Measurements from ENCODE around the gene OR1J2. TPM values are rescaled to one million over a fixed set of nuclear protein-coding genes. Genes with fewer than 3 reads are reported as not detected.
"Not testable (repeated sequence)": the region's sequence is repeated elsewhere in the genome, so short reads cannot be mapped to it uniquely, and the experiment has no call there.

OR1J2 gene
- total RNA-seq, 2 experiments from 2014 or later = not detected

DNA sequence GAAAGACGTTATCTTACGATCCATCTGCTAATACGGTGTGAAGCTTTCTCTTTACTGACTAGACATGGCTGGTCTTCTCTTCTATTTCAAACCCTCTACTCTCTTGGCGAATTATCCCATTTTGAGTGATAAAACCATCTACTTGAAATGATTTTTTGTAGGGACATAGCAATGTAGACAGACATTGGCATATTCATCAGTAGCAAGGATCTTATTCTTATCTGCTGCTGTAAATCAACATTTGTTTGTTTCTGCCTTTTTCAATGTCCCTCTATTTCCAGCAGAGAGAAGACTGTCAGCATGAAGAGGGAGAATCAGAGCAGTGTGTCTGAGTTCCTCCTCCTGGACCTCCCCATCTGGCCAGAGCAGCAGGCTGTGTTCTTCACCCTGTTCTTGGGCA is 8.2 kb downstream of the OR1J2 start, which contains the start of gene OR1J4:
Gene OR1J4, plus strand, starts transcription at position 301 of the 400 bp plus-strand sequence. Its CDS starts 0 bp downstream, at position 301.
- DNase-seq = no peak
- Mint-ChIP-seq H3K4me1 (no peaks in the 10 kb centered on the region), H3K27ac (no peak within 1 kb of the TSS), H3K4me3 (no peak within 1 kb of the TSS), H3K36me3 (ENCODE audit: low read depth) (no peaks in the 10 kb centered on the region), H3K9me3 (no peaks in the 10 kb centered on the region), H3K27me3 (peaks cover 4% of the 10 kb centered on the region)
- POLR2A ChIA-PET = no interaction called here
- CTCF ChIA-PET = interaction anchor here (1.0 kb wide), 1 partner anchor 15 kb away, joined by 3 read pairs; no protein-coding TSS in a partner anchor

DNA sequence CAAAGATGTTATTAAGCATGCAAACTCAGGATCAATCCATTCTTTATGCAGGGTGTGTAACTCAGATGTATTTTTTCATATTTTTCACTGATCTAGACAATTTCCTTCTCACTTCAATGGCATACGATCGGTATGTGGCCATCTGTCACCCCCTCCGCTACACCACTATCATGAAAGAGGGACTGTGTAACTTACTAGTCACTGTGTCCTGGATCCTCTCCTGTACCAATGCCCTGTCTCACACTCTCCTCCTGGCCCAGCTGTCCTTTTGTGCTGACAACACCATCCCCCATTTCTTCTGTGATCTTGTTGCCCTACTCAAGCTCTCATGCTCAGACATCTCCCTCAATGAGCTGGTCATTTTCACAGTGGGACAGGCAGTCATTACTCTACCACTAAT is 8.8 kb downstream of the OR1J2 start:
- no peak for DNase-seq
- no peaks in the 10 kb centered on the region for H3K36me3 Mint-ChIP-seq (ENCODE audit: low read depth)
- H3K9me3 Mint-ChIP-seq = no peaks in the 10 kb centered on the region
- H3K4me1 Mint-ChIP-seq = no peaks in the 10 kb centered on the region
- H3K27ac Mint-ChIP-seq = no peak overlapping the region
- no peak overlapping the region for H3K4me3 Mint-ChIP-seq
- CTCF ChIA-PET = no interaction called here
- POLR2A ChIA-PET = no interaction called here
- peaks cover 2% of the 10 kb centered on the region for H3K27me3 Mint-ChIP-seq

DNA sequence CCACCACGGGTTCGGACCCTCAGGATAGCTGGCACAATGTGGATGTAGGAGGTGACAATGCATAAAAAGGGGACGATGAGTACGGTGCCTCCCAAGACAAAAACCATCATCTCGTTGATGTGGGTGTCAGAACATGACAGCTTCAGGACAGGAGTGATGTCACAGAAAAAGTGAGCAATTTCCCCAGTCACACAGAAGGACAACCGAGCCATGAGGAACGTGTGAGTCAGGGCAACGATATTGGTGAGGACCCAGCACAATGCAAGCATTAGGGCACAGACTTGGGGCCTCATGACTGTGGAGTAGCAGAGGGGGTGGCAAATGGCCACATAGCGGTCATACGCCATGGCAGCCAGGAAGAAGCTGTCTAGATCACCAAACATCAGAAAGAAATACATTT is 16.0 kb downstream of the OR1J2 start:
- Mint-ChIP-seq H3K4me3 (no peak overlapping the region), H3K27me3 (peaks cover 11% of the 10 kb centered on the region), H3K36me3 (ENCODE audit: low read depth) (no peaks in the 10 kb centered on the region), H3K4me1 (no peaks in the 10 kb centered on the region), H3K27ac (no peak overlapping the region), H3K9me3 (no peaks in the 10 kb centered on the region)
- DNase-seq = no peak
- CTCF ChIA-PET = no interaction called here
- POLR2A ChIA-PET = no interaction called here

DNA sequence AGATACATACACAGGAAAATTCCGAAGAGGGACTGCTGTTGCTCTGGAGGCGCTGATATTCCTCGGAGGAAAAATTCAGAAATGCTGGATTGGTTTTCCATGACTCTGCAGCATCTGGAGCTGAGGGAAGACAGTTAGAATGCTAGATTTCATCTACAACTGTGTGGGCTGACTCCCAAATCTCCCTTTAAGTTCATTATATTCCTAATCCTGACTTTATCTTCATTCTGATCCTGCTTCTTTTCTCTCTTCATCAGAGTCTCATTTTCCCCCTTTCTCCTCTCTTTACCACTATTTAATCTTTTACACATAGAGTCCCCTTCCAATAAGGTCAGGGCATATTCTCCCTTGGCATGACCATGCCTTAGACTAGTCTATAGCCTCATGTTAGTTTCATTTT is 16.6 kb downstream of the OR1J2 start, which contains the start of gene OR1N1:
Gene OR1N1, minus strand, starts transcription at position 101 of the 400 bp plus-strand sequence. Its CDS starts 0 bp downstream, at position 101.
- no peak within 1 kb of the TSS for H3K4me3 Mint-ChIP-seq
- no peaks in the 10 kb centered on the region for H3K36me3 Mint-ChIP-seq (ENCODE audit: low read depth)
- H3K27me3 Mint-ChIP-seq = peaks cover 11% of the 10 kb centered on the region
- POLR2A ChIA-PET = no interaction called here
- no peak for DNase-seq
- H3K4me1 Mint-ChIP-seq = no peaks in the 10 kb centered on the region
- no peaks in the 10 kb centered on the region for H3K9me3 Mint-ChIP-seq
- CTCF ChIA-PET = no interaction called here
- no peak within 1 kb of the TSS for H3K27ac Mint-ChIP-seq

DNA sequence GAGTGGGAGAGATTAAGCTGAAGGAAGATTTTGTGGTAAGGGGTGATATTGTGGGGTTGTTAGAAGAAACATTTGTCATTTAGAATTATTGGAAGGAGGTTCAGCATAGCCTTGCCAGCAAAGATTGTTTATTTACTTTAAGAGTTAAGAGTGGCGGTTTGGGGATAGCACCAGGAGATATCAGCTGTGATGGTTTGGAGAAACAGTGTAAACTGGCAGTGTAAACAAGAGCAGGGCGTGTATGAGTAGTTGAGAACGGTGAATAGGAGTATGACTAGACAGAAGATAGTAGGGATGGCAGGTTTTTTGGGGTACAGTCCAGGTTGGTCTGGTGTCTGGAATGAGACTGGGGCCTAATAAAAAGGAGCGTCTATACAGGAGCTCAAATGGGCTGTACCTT is 20.6 kb downstream of the OR1J2 start:
- CTCF ChIA-PET, H3K9me3 Mint-ChIP-seq: not testable (repeated sequence)

DNA sequence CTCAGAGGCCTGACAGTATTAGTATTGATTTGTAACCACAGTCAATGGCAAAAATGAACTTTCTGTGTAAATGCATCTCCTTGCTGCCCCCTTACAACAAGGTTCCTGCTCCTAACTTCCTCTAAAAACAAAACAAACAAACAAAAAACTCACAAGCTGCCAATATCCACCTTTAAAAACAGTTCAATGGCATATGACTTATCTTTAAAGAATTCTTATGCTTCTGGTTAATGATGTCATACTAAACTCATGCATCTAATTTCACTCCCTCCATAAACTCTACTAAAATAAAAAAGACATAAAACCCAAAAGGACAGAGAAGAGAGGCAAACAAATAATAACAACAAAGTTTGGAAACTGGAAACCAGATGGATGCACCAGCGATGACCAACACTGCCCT is 25.5 kb downstream of the OR1J2 start:
- no peaks in the 10 kb centered on the region for H3K9me3 Mint-ChIP-seq
- no peaks in the 10 kb centered on the region for H3K36me3 Mint-ChIP-seq (ENCODE audit: low read depth)
- ChIA-PET CTCF (no interaction called here), POLR2A (no interaction called here)
- H3K27me3 Mint-ChIP-seq = no peaks in the 10 kb centered on the region
- H3K4me3 Mint-ChIP-seq = no peak overlapping the region
- DNase-seq = no peak
- no peaks in the 10 kb centered on the region for H3K4me1 Mint-ChIP-seq
- H3K27ac Mint-ChIP-seq = no peak overlapping the region

More for the DNA sequence above, 20.6 kb downstream of the OR1J2 start:
- H3K4me1 Mint-ChIP-seq; DNase-seq; POLR2A ChIA-PET; H3K36me3 Mint-ChIP-seq (ENCODE audit: low read depth); H3K4me3 Mint-ChIP-seq; H3K27ac Mint-ChIP-seq: not testable (repeated sequence)
- peaks cover 11% of the 10 kb centered on the region for H3K27me3 Mint-ChIP-seq

DNA sequence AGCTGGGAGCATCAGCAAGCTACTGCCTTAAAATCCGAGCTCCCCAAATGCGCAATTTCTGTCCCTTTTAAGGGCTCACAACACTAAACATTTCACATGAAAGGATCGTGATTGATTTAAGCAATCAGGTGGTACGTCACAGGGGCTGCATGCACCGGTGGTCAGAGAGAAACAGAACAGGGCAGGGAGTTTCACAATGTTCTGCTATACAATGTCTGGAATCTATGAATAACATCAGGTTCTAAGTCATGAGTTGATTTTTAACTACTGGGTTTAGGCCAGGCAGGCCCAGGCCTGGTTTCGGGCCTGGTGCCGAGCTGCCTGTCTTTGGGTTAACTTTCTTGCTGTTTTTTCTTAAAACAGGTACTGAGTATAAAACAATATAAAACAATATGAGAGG is 26.5 kb downstream of the OR1J2 start:
- H3K27me3 Mint-ChIP-seq; POLR2A ChIA-PET; DNase-seq; H3K4me1 Mint-ChIP-seq; H3K27ac Mint-ChIP-seq; H3K36me3 Mint-ChIP-seq (ENCODE audit: low read depth); H3K9me3 Mint-ChIP-seq; CTCF ChIA-PET; H3K4me3 Mint-ChIP-seq: not testable (repeated sequence)

DNA sequence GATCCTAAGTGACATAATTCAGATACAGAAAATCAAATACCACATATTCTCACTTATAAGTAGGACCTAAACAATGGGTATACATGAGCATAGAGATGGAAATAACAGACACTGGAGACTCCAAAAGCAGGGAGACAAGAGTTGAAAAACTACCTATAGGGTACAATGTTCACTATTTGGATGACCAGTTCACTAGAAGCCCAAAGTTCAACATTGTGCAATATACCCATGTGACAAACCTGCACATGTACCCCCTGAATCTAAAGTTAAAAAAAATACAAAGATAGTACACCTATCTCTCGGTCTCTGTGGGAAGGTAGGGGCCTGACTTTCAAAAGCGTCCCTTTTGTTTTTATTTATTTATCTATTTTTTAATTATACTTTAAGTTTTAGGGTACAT is 28.2 kb downstream of the OR1J2 start:
- CTCF ChIA-PET = no interaction called here
- peaks cover 5% of the 10 kb centered on the region for H3K27me3 Mint-ChIP-seq
- POLR2A ChIA-PET = no interaction called here

DNA sequence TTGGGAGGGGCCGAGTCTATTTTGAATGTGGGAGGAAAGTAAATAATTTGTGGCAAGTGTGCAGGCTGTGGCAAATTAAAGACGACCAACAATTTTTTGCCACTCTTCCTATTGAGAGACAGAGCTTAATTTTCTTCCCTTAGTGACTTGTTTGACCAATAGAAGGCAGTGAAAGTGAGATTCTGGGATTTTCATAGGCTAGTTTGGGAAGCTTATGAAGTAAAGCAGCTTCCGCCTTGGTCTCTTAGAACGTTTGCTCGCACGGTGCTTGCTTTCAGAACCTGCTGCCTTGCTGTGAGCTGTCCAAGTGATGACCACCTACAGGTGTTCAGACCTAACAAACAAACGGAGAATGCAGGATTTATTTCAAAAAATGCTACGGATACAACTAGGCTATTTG is 35.6 kb downstream of the OR1J2 start:
- no peaks in the 10 kb centered on the region for H3K4me1 Mint-ChIP-seq
- POLR2A ChIA-PET = no interaction called here
- CTCF ChIA-PET = no interaction called here
- no peak for DNase-seq
- peaks cover 14% of the 10 kb centered on the region for H3K27me3 Mint-ChIP-seq
- H3K4me3 Mint-ChIP-seq = no peak overlapping the region
- no peaks in the 10 kb centered on the region for H3K36me3 Mint-ChIP-seq (ENCODE audit: low read depth)
- H3K9me3 Mint-ChIP-seq = no peaks in the 10 kb centered on the region
- H3K27ac Mint-ChIP-seq = no peak overlapping the region

More for the DNA sequence above, 28.2 kb downstream of the OR1J2 start:
- DNase-seq = no peak
- Mint-ChIP-seq H3K36me3 (ENCODE audit: low read depth) (no peaks in the 10 kb centered on the region), H3K4me3 (no peak overlapping the region), H3K4me1 (no peaks in the 10 kb centered on the region), H3K27ac (no peak overlapping the region), H3K9me3 (no peaks in the 10 kb centered on the region)

DNA sequence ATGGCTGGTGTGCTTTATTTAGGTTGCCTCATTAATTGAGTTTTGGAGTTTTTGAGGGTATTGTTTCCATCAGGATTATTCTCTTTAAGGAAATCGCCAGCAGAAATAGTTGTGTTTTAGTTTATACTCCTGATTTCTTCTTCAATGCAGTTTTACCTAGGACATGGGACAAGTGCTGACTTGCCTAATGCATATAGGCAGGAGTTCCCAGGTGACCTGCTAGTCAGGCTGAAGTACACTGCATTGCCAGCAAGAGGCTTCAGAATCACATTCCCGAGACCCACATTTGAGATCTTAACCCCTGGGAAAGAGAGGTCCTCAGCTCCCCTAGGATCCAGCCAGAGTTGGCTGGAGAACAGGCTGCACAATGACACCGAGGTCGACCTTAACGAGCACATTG is 40.8 kb downstream of the OR1J2 start:
- no peaks in the 10 kb centered on the region for H3K36me3 Mint-ChIP-seq (ENCODE audit: low read depth)
- H3K9me3 Mint-ChIP-seq = no peaks in the 10 kb centered on the region
- no peak for DNase-seq
- ChIA-PET CTCF (no interaction called here), POLR2A (no interaction called here)
- H3K27me3 Mint-ChIP-seq = peaks cover 18% of the 10 kb centered on the region
- no peaks in the 10 kb centered on the region for H3K4me1 Mint-ChIP-seq
- no peak overlapping the region for H3K27ac Mint-ChIP-seq
- H3K4me3 Mint-ChIP-seq = no peak overlapping the region

DNA sequence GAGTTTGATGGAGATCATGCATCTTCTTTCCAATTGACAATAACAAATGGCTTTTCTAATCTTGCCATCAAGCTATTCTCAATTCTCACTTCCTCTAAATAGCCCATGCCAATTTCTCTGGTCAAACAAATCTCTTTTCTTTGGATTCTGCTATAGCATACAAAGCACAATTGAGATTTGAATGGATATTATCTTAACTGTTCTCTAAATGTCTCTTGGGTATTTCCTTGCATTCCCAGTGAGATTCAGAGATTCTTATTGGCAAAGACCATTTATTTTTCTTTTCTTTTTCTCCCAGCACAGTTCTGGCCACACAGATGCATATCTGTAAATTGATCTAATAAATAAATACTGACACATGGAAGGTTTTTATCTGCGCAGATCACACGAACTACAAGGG is 42.2 kb downstream of the OR1J2 start, which contains the start of gene OR1N2:
Gene OR1N2, plus strand, starts transcription at position 301 of the 400 bp plus-strand sequence. CDS start 100 bp downstream, outside the sequence.
- H3K27me3 Mint-ChIP-seq = peaks cover 23% of the 10 kb centered on the region
- H3K4me3 Mint-ChIP-seq = no peak within 1 kb of the TSS
- ChIA-PET POLR2A (no interaction called here), CTCF (no interaction called here)
- no peaks in the 10 kb centered on the region for H3K36me3 Mint-ChIP-seq (ENCODE audit: low read depth)
- H3K27ac Mint-ChIP-seq = no peak within 1 kb of the TSS
- H3K4me1 Mint-ChIP-seq = no peaks in the 10 kb centered on the region
- DNase-seq = no peak
- no peaks in the 10 kb centered on the region for H3K9me3 Mint-ChIP-seq

Other genes starting within 250 kb of the OR1J2 start
- gene RBM18, start 246.0 kb upstream of the OR1J2 start, total RNA-seq = 10 to 100 TPM; 21.5 to 23.6 TPM
- 10 to 100 TPM; 34.1 to 35.4 TPM for gene MRRF, start 245.9 kb upstream of the OR1J2 start, total RNA-seq
- not detected for gene PTGS1, start 139.8 kb upstream of the OR1J2 start, total RNA-seq
- gene OR1J1, start 32.9 kb upstream of the OR1J2 start, total RNA-seq = not detected
- gene OR1J4, start 8.3 kb downstream of the OR1J2 start, total RNA-seq = not detected
- gene OR1N1, start 16.5 kb downstream of the OR1J2 start, total RNA-seq = not detected
- gene OR1N2, start 42.3 kb downstream of the OR1J2 start, total RNA-seq = not detected
- not detected for gene OR1L8, start 72.6 kb downstream of the OR1J2 start, total RNA-seq
- not detected for gene OR1Q1, start 103.9 kb downstream of the OR1J2 start, total RNA-seq
- gene OR1B1, start 146.8 kb downstream of the OR1J2 start, total RNA-seq = under 1 TPM in 1 of 2 experiments, not detected in 1; 0.21 TPM
- not detected for gene OR1L1, start 150.9 kb downstream of the OR1J2 start, total RNA-seq
- not detected for gene OR1L3, start 164.3 kb downstream of the OR1J2 start, total RNA-seq
- gene OR1L4, start 213.2 kb downstream of the OR1J2 start, total RNA-seq = not detected
- not detected for gene OR1L6, start 231.5 kb downstream of the OR1J2 start, total RNA-seq

Measured in activated CD4-positive, alpha-beta T cell treated with anti-CD3 and anti-CD28 coated beads, Interleukin-2, amount 10 ng/mL, durations not matched to agents 7 days and 5 days (primary cell).